Measurements from ENCODE around the gene CDC42. TPM values are rescaled to one million over a fixed set of nuclear protein-coding genes. Genes with fewer than 3 reads are reported as not detected.

Gene CDC42
- total and polyA plus RNA-seq, 10 of the 15 experiments (the other 5 are each of a cell fraction or from before 2014, with no cell fraction given), result 184 to 479 (median 326) TPM

- intact Hi-C loops (cut with micrococcal nuclease; ENCODE audit: unreplicated experiment) (loop anchor here (1.0 to 5.0 kb wide), 4 partner anchors 144 to 510 kb away; partner anchors contain the start of gene C1QC), in situ Hi-C loops (cut with MboI) (loop anchor here (5.0 kb wide), 3 partner anchors 145 to 515 kb away; no protein-coding TSS in a partner anchor)
- no peak for DNase-seq (ENCODE audit: low read depth, low spot score)
- WGBS (ENCODE audit: insufficient coverage, insufficient replicate concordance, low lambda C conversion rate, missing lambda C conversion rate), result 16% methylated on average over 10 of the region's 10 CpGs
- ChIA-PET RAD21 (ENCODE audit: unreplicated experiment) (interaction anchor here (0.7 to 6.5 kb wide), 6 partner anchors 12 to 283 kb away, joined by 3 to 49 read pairs (median 5); no protein-coding TSS in a partner anchor), CTCF (interaction anchor here (0.6 to 7.1 kb wide), 6 partner anchors 8 to 285 kb away, joined by 3 to 56 read pairs (median 6); no protein-coding TSS in a partner anchor), SMC1A (ENCODE audit: uncharacterized antibody, unreplicated experiment) (interaction anchor here (1.2 to 1.7 kb wide), 4 partner anchors 41 to 299 kb away, joined by 3 to 8 read pairs (median 4); no protein-coding TSS in a partner anchor), POLR2A (no interaction called here)
- H3K4me2 ChIP-seq (ENCODE audit: control insufficient read depth, insufficient read depth), result no peak overlapping the region
- no peak overlapping the region for H3K27ac ChIP-seq (ENCODE audit: control insufficient read depth, insufficient read depth)
- BruUV-seq (replicated peaks), result no TSS peak
- no peaks in the 10 kb centered on the region for H4K20me1 ChIP-seq (ENCODE audit: control insufficient read depth, insufficient read depth)
- H3K4me1 ChIP-seq (ENCODE audit: control insufficient read depth, insufficient read depth, low read length), result no peaks in the 10 kb centered on the region
- no peak overlapping the region for H3K4me3 ChIP-seq
- no peaks in the 10 kb centered on the region for H3K79me2 ChIP-seq (ENCODE audit: control insufficient read depth, insufficient read depth, low read length)
- no peaks in the 10 kb centered on the region for H3K27me3 ChIP-seq (replicated peaks in 1 of 2; ENCODE audit: control insufficient read depth in 2 of 2, insufficient read depth in 2 of 2, low read length in 1 of 2)
- H2AFZ ChIP-seq (ENCODE audit: control insufficient read depth, low read depth, low read length), result no peak overlapping the region
- peak; percentile 95 for ATAC-seq
- H3K9me3 ChIP-seq (replicated peaks; ENCODE audit: control insufficient read depth, insufficient read depth, low read length), result no peaks in the 10 kb centered on the region
- no peak for FAIRE-seq
- no peaks in the 10 kb centered on the region for H3K36me3 ChIP-seq (ENCODE audit: control insufficient read depth in 2 of 2, insufficient read depth in 2 of 2, low read length in 1 of 2)
- no peak overlapping the region for H3K9ac ChIP-seq (ENCODE audit: control insufficient read depth, insufficient read depth, low read length)
- TF ChIP-seq PKNOX1 (IDR thresholded peaks at IDR 0.05), result no peak
- TF ChIP-seq NBN (IDR thresholded peaks at IDR 0.05), result no peak
- no peak for TF ChIP-seq PAX5 (IDR thresholded peaks at IDR 0.05; ENCODE audit: borderline replicate concordance, low read depth, low read length)
- TF ChIP-seq IRF4 (IDR thresholded peaks at IDR 0.05; ENCODE audit: low read depth, low read length), result no peak
- no peak for TF ChIP-seq ZBTB11 (CRISPR knock-in tag; IDR thresholded peaks at IDR 0.05)
- TF ChIP-seq KLF5 (IDR thresholded peaks at IDR 0.05; ENCODE audit: partially characterized antibody), result no peak
- no peak; the same call in 1 of the 2 replicates for TF ChIP-seq GATAD2B (conservative IDR thresholded peaks at IDR 0.05; ENCODE audit: low read depth)
- TF ChIP-seq TCF12 (IDR thresholded peaks at IDR 0.05; ENCODE audit: low read depth, low read length), result 0 out of 2 replicates have a peak, but pooled peaks have one; percentile 51
- TF ChIP-seq SMAD1 (IDR thresholded peaks at IDR 0.05; ENCODE audit: low read depth, partially characterized antibody), result no peak
- TF ChIP-seq ETV6 (conservative IDR thresholded peaks at IDR 0.05 in 1 of 2, IDR thresholded peaks at IDR 0.05 in 1 of 2; ENCODE audit: borderline replicate concordance in 1 of 2, low read depth in 1 of 2), result no peak
- peak; percentile 55; the same call in 1 of the 2 replicates for TF ChIP-seq YY1 (IDR thresholded peaks at IDR 0.05; ENCODE audit: low read depth, low read length)
- 0 out of 4 replicates have a peak, but pooled peaks of 1 of the 2 experiments have one; percentile 9 for TF ChIP-seq BHLHE40 (IDR thresholded peaks at IDR 0.05; ENCODE audit: borderline replicate concordance in 1 of 2, low read depth in 2 of 2, low read length in 1 of 2)
- no peak for TF ChIP-seq NFYB (IDR thresholded peaks at IDR 0.05; ENCODE audit: insufficient read depth, low read depth, low read length)
- no peak for TF ChIP-seq CHD4 (IDR thresholded peaks at IDR 0.05)
- no peak for TF ChIP-seq HDAC2 (IDR thresholded peaks at IDR 0.05)
- TF ChIP-seq CEBPZ (IDR thresholded peaks at IDR 0.05; ENCODE audit: low read depth, low read length), result no peak
Measured at GRCh38 chr1:22131875-22132486, 79.5 kb downstream of the CDC42 start.

Data from GM12878 (cell line).